Transverse colon (tissue), 4 donors: ENCODE measurements around the gene MAU2.

Experiments
- EP300 ChIP-seq: sonication (generic); formaldehyde crosslinking; IDR thresholded peaks from one replicate; pipeline ENCODE4 v1.6.1; 2017; ENCODE audit warnings: antibody characterized with exemption, low read depth
- POLR2A ChIP-seq: fragments of 450-650 bp; IDR thresholded peaks from one replicate; pipeline ENCODE4 v1.6.1; 2016; ENCODE audit warnings: antibody characterized with exemption, mild to moderate bottlenecking, moderate library complexity
- POLR2AphosphoS5 ChIP-seq, 3 donors: sonication (generic); formaldehyde crosslinking; IDR thresholded peaks; one replicate each; pipeline ENCODE4 v1.6.1; 2016; ENCODE audit warnings: antibody characterized with exemption in 3 of 3
- TF ChIP-seq, protein P1 (sequence below), 5 experiments: fragments of 200-600 bp in 3 of 5; fragments of 450-650 bp in 2 of 5; sonication (generic) in 3 of 5; IDR thresholded peaks; 1 replicate in 2 of 5; 2 replicates in 3 of 5; pipeline ENCODE4 v1.5.1; 2016 to 2017; ENCODE audit warnings: antibody characterized with exemption in 5 of 5, inconsistent platforms in 3 of 5, mild to moderate bottlenecking in 2 of 5, moderate library complexity in 1 of 5

DNA sequence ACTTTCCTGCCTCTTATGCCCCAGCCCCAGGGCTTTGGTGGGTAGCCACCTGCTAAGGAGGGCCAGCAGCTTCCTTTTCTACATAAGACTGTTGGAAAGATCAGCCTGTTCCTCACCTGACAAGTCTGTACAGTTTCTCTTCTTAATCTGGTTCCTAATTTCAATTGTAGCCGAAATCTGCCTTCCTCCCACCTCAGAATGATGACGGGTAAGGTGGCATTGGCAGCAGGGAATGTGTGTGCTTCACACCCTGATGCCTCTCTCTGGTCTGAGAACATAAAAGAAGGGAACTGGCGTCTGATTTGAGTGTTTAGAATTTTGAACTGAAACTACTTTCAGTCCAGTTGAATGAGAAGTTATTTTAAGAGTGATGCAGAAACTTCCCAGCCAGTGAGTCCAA lies 16.0 kb downstream of the MAU2 start:
- TF ChIP-seq, protein P1, sequence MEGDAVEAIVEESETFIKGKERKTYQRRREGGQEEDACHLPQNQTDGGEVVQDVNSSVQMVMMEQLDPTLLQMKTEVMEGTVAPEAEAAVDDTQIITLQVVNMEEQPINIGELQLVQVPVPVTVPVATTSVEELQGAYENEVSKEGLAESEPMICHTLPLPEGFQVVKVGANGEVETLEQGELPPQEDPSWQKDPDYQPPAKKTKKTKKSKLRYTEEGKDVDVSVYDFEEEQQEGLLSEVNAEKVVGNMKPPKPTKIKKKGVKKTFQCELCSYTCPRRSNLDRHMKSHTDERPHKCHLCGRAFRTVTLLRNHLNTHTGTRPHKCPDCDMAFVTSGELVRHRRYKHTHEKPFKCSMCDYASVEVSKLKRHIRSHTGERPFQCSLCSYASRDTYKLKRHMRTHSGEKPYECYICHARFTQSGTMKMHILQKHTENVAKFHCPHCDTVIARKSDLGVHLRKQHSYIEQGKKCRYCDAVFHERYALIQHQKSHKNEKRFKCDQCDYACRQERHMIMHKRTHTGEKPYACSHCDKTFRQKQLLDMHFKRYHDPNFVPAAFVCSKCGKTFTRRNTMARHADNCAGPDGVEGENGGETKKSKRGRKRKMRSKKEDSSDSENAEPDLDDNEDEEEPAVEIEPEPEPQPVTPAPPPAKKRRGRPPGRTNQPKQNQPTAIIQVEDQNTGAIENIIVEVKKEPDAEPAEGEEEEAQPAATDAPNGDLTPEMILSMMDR (IDR thresholded peaks at IDR 0.05): no peak
- TF ChIP-seq EP300 (no peak), POLR2AphosphoS5 (IDR thresholded peaks at IDR 0.05) (no peak), POLR2A (no peak)
